Activated naive CD8-positive, alpha-beta T cell treated with anti-CD3 and anti-CD28 coated beads, Interleukin-2, amount 50 U/mL, for 16 hours (primary cell): ENCODE measurements around the gene EBLN1.

ENCODE experiments used
- DNase-seq: peaks from one replicate; pipeline ENCODE4 v3.0.0-alpha.2; 2020; ENCODE audit warnings: low read depth, low spot score

EBLN1 gene

DNA sequence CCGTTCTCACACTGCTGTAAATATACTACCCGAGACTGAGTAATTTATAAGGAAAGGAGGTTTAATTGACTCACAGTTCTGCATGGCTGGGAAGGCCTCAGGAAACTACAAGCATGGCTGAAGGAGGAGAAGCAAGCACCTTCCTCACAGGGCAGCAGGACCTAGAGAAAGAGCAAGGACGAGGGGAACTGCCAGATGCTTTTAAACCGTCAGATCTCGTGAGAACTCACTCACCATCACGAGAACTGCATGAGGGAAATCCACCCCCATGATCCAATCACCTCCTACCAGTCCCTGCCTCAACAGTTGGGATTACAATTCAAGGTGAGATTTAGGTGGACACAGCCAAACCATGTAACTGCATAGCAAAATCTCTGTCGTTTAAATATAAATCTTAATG is at the start of gene EBLN1:
Gene EBLN1 (minus strand): TSS at position 174 of the 400 bp plus-strand sequence. CDS start 8,032 bp downstream, outside the sequence.
- no peak for DNase-seq

DNA sequence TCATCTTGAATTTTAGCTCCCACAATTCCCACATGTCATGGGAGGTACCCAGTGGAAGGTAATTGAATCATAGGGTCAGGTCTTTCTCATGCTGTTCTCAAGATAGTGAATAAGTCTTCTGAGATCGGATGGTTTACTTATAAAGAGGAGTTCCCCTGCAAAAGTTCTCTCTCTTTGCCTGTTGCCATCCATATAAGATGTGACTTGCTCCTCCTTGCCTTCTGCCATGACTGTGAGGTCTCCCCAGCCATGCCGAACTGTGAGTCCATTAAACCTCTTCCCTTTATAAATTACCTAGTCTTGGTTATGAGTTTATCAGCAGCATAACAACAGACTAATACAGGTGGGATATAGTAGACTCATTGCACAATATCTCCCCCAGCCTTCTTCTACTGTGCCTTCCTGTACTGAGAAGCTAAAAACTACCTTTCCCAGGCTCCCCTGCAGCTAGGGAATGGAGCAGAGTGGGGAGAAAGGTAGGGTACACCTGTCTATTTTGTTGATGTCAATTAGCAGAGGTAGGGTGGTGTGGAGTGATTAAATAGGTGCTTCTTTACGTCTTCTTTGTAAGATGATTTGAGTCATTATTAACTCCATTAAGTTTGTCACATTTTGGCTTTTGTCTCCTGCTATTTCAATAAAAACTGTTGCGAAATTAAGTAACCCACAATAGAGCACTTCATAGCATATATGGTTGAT is 48.2 kb upstream of the EBLN1 start:
- no peak for DNase-seq

DNA sequence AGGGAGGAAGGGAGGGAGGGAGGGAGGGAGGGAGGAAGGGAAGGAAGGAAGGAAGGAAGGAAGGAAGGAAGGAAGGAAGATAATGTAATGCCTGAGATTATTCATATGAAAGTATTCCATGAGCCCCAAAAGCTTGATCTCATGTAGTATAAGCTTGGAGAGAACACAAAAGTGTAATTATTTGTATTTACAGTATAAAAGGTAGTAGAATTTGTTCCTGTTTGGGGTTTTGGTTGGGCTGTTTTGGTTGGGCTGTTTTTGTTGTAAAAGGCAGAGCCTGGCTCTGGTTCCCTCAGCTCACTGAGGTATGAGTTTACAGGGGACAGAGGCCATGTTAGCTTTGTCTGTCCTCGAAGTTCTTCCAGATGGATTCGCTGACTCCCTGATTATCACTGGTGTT is 45.3 kb upstream of the EBLN1 start:
- DNase-seq, result no peak

DNA sequence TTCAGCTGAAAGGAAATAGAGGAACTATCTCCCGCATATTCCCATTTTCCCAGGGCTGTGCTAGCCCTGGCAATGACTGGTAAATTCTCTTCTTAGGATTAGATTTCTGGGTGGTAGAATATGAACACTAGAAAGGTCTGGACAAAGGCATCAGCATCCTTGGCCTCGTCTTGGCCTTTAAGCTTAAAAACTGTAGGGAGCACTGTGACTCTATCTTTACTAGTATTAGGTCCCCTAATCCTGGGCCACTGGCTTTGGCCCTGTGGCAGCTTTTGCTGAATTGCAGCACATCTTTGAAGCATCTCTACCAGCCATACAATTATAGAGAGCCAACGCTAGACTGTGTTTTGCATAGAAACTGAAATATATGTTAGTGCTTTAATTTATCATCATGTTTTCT is 41.5 kb upstream of the EBLN1 start:
- DNase-seq, result no peak

DNA sequence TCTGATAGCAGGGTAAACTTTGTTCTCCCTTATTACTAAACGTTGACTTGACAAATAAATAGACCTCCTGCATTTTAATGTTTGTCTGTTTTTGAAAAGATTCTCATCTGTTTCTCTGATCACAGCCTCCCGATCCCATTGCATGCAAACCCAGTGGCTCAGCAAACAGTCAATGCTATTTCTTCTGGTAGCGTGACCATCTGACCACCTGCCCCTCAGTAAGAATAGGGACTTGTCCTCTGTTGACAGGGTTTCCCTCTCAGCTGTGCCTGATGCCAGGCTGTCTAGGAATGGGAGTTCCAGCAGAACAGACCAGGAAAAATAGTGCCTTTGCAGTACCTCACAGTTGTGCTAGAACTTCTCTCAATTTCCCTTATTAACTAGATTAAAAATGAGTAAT is 40.7 kb upstream of the EBLN1 start:
- DNase-seq, result no peak

DNA sequence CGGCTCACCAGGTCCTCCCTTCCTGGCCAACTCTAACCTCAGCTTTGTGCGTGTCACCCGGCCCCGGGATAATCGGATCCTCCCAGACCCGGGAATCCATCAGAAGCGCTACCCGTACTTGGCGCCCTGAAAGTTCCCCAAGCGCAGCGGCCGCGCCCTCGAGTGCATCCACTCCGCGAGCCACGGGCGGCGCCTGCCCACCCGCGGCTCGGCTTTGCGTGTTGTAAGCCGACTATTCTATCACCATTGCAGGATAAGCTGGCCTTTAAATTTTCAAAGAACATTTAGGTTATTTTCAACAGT is 35.7 kb upstream of the EBLN1 start:
- no peak for DNase-seq

DNA sequence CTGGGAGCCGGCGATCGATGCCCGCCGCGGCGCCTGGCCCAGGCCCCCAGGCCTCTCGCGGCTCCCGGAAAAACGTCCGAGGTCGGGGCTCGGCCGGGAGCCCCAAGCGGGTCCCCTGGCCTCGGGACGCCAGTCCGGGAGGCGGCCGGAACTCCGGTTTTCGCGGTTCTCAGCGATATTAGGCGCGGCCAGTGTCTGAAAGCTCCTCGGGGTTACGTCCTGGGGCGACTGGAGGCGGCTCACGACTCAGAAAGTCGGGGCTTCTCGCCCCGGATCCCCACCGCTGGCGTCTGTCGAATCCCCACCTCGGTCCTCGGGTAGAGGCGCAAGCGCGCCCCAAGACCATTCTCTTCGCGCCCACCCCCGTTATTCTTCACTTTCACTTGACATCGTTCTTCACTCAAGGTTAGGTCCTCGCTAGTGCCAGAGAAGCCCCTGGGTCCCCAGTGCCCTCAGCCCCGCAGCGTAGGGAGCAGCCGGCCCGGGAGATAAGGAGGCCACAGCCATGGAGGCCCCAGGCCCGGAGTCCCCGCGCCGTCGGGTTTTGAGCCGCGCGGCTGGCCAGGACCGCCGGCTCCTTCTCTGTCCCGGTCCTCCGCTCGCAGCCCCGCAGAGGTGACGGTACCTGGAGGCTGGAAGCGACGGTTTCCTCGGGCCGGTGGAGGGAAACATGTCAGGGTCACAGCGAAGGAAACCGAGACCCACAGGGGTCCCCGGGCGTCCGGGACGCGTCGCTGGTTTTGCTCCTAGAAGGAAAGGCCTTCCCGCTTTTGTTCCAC is 35.2 kb upstream of the EBLN1 start:
- no peak for DNase-seq

DNA sequence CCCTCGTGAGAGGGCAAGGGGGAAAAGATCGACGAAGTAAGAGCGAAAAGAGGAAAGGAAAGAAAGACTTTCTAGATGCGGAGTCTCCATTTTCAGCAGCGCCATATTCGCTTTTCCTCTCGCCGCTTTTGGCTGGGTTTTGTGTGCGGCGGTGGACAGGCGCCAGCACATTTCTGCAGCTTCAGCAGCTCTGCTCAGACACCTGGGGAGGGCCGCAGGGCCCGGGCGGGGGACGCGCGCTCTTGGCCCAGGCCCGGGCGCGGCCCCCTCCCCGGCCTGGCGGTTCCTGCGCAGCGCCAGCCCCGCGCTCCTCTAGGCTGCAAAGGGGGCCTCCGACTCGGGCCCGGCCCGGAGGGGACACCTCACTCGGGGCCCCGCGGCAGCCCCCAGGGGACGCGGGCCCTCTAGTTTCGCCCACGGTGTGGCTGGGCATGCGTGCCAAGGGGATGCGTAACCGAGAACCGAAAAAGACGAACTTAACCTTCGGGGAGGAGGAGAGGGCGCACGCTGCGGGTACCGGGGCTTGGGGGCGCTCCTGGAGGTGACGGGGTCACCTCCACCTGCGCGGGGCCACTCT is 34.5 kb upstream of the EBLN1 start:
- peak; percentile 47 for DNase-seq

DNA sequence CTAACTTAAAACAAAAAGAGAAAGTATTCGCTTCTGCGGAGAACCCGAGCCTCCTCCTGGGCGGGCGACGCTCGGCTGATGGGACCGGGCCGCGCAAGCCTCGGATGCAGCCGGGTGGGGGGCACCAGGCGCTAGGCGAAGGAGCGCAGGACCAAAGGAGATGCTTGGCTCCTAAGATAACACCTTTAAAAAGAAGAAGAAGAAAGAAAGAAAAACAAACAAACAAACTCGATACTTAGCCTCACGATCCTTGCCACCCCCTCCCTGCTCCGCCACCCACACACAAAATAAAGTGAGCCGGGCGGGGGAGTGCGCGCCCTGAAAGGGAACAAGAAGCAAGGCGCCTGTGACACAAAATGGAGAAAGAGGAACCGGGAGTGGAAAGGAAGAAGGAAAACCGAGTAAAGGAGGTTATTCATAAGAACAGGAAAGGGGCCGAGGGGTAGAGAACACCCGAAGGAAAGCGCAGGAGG is 34.0 kb upstream of the EBLN1 start:
- DNase-seq, result no peak

DNA sequence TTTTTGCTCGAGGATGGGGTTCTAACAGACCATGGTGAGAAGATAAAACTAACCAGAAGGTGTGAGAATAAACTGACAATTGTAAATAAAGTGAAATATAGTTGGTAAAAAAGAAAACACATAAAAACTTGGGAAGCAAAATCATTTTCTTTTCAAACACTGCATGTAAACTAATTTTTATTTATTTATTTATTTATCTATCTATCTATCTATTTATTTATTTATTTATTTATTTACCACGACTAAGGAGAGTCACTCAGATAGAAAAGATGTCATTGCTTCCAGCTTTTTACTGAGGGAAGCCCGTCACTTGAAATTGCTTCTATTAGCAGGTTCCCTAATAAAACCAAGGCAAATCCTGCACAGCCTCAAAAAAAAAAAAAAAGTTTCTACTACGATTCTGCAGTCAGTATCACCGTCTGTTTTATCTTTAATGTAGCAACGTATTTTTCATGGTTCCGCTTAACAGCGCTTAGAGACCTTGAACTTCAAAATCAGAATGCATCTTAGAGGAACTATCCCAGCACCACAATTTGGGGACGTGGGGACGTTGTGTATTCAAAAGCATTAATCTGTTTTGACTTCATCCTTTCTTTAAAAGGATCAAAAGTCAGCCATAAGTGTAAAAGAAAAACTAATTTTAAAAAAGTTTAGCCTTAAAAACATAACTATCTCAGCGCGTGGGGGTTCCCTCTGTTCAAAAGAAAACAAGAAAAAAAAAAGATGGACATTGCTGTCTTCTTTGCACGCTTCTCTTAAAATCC is 33.3 kb upstream of the EBLN1 start:
- DNase-seq, result no peak

DNA sequence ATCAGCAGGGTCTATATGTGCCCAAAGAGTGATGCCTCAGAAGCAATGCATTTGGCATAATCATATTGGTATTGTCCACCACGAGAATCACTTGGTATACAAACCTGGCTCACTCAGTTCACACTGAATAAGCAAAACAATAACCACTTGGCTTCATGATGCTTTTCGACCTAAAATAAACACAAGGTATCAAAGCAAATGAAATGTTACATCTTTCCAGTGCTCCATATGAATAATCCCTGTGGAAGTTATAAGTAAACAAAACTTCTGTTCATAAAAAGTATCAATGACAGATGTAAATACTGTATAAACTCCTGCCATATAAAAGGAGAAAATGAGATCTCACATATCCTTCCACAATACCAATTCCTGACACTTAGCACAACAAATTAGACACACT is 29.8 kb upstream of the EBLN1 start:
- DNase-seq, result no peak

DNA sequence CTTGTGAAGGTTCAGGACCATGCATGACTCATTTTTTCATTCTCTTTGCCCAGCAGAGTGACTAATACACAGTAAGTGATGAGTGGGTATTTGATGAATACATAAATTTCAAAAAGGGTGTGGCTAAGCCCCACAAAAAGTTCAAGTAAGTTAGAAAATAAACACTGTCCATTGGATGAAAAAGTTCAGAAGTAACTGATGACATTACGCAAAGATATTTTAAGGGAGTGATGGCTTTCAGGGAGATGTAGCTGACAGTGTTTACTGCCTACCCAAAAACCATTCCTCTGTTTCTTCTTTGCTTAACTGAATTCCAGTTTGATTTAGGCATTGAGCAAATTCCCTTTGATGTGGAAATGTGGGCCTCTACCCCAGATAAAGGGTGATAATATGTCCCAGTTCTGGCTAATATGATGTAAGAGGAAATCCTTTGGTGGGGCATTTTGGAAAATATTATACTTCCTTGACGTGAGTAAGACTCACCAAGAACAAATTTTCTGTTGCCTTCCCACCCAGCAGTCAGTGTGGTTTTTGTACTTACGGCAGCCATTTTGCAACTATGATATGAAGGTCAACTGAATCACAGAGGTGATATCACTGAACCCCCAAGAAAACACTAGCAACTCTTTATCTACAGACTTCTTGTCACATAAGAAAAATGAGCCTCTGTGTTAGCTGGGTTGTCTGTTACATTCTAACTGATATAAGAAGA is 29.0 kb upstream of the EBLN1 start:
- no peak for DNase-seq

DNA sequence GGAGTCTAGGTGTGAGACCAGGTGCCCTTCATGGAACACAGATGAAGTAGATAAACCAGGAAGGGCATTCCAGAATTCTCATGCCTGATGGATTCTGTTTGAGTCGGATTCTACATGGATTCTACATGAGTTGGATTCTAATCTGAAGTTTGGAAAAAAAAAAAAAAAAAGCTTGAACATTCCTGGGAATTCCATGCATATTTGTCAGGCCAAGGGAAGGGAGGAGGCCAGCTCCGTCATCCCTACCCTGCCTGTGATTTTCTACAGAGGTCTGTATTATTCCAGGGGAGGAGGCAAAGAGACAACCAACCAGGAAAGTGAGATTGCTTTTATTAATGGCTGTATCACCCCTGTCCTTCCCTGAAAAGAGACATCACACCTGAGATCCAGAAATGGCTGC is 27.8 kb upstream of the EBLN1 start:
- DNase-seq, result no peak

DNA sequence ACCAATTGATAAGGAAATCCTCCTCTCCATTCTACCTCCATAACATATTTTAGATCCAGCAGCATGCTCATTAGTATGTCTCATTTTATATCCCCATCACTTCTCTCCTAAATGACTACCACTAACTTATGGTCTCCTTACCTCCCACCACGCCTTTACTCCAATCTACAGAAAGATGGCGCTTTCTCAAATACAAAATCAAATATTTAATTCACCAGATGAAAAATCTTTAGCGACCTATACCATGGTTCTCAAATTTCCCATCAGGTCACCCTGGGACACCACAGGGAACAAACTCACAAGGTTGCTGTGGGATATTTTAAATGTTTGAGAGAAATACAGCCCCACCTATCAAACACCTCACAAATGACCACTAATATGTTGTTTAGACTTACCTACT is 27.0 kb upstream of the EBLN1 start:
- no peak for DNase-seq

DNA sequence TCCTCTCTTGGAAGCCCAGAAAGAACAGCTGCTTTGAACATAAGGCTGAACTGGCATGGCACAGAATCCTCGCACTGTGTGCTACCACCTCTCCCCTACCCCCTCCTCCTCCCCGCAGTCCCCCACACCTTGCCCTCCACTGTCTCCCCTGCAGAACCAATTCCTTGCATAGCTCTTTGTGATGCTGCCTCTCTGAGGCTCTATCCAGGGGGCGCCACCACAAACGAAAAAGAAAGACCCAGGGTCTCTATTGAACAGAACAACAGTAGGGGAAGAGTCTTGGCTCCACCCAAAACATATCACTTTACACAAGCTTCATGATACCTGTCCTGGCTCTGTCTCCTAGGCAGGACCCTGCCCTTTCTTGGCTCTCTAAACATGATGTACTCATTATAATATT is 26.2 kb upstream of the EBLN1 start:
- no peak for DNase-seq

DNA sequence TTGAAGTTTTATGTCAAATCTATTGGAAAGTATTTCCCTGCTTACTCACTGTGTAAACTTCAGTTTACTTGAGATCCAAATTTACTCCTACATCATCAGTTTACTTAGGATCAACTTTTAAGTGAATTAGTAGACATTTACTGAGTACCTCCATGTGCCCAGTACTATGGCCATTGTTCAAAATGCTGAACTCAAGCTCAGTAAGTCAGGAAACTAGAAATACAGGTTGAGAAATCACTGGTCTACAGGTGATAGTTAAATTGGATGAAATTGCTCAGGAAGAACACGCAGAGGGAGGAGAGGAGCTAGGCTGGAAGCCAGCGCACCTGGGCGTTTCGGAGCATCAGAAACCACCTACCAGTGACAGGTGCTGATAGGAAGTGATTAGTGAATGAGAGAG is 25.5 kb upstream of the EBLN1 start:
- DNase-seq, result no peak

DNA sequence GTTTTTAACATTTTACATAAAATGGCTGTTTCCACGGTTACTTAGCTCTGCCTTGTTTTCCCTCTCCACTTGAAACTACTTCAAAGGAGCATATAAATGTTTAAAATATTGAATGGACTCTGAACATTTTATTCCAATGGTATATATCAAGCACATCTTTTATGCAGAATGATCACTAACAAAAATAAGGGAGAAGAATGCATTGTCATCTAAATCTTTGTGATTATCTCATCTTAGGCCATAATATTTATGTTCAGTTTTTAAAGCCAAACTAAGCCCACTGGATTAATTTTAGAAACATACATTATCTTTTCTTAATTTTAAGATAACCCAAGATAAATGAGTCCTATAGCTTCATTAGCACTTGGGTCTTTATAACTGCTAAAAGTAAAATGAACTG is 13.4 kb upstream of the EBLN1 start:
- DNase-seq, result no peak

DNA sequence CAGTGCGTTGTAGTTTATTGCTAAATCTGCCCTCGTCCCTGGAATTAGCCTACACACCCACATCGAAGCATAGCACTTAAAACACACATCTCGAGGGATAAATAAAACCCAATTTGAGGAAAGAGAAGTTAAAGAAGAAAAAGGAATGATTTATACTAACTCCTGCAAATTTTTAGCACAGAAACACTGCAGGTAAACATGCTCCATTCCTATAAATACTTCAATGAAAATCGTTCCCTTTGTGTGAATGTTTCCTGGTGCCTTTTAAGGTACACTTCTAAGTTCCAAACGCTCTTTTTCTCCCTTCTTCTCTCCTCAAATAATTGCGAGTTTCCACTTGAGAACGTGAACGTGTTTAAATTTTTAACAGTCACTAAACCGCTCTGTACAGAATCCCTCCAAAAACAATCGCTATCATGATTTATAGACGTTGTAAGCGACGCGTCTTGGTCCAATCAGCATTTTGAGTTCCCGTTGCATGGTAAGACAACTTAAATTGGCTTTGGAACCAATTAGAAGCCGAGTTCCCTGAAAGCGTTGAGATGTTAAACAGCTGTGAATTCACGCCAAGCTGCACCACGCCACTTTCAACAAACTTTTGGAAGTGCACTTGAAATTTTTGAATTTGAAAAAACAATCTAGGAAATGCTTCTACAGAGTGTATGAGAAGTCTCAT is 12.5 kb upstream of the EBLN1 start:
- DNase-seq, result no peak

DNA sequence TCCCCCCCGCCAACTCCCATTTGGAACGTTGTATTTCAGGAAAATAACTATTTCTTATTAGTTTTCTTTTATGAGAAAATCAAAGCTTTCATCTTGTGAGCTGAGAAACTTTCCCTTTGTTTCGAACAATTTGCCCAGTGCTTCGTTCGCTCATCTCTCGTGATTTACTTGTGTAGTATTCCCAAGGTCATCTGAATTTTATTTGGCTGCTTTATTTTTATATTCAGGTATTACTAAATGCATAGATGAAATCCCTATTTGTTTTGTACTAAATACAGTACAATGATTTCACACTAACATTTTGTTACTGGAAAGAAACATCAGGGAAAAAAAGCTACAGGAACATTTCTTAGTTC is 12.0 kb upstream of the EBLN1 start:
- DNase-seq, result no peak

DNA sequence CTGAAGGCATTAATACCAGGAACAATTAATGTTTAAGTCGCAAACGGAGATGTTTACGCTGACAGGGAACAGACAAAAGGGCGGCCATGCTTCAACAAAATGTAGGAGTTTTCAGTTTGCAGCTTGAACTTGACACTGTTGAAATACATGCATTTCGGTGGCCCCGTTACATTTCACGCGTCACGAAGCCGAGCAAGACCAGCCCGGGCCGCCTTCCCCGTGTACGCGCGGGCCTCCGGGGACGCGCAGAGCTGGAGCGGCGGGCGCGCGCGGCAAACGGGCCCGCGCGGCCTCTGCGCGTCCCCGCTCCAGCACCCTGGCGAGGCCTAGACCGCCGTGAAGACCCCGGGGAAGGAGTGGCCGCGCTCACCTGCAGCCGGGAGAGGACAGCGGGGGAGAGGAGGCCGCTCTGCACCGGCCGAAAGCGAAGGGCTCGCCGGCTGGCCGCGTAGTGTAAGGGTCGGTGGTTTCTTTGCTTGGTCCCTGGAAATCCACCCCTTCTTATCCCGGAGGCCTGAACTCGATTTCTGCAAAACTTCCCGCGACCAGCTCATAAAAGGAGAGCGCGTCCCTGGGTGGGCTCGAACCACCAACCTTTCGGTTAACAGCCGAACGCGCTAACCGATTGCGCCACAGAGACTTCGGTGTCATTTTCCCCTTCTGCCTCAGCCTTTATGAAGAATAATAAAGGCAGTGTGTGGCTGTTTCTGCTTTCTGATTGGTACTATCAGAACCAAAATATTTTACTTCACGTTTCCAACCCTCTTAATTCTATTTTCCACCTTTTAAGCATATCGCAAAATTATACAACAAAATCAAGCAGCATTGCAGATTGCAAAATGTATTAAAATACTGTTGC is 11.4 kb upstream of the EBLN1 start:
- peak; percentile 73 for DNase-seq
